OCI-M1 (cell line): ENCODE results near the gene NCOA5.

Source experiments
- DNase-seq: peaks from one replicate; lab custom pipeline; 2025; lab: John Stamatoyannopoulos, UW

NCOA5 gene

DNA sequence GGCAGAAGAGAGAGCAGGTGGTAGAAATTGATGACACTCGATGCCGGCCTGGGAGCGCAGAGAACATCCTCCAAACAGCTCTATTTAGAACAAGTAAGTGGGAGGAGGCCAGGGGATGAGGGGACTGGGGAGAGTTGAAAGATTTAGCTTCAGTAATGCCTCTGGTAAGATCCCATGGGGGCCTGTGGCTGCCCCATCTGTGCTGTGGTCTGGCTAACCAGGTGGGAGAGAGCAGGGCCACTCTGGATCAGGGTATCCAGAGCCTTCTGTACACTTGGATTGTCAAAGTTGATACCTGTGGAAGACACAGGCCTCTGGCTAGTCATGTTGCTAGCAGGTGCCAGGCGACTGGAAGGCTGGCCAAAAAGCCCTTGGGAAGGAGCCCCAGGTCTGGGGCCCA is 27.6 kb downstream of the NCOA5 start:
- no peak for DNase-seq

DNA sequence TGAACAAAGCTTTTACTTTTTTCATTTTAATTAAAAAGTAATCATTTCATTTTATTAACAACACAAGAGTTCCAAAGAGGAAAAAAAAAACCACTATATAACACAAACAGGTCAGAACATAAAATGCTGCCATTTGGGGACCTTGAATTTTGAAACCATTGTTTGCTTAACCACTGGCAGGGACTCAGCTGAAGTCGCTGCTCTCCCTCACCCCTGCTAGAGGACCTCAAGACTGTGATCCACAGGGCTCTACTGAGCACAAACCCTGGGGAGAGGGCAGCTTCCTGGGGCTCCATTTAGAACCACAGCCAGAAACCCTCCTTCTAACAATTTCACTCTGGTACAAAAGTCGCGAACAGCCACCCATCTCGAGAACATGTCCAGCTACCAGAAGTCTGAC is 28.8 kb downstream of the NCOA5 start:
- no peak for DNase-seq

- peak; percentile 55 for DNase-seq
Observed at GRCh38 chr20:46060301-46060881, 29.4 kb downstream of the NCOA5 start.

DNA sequence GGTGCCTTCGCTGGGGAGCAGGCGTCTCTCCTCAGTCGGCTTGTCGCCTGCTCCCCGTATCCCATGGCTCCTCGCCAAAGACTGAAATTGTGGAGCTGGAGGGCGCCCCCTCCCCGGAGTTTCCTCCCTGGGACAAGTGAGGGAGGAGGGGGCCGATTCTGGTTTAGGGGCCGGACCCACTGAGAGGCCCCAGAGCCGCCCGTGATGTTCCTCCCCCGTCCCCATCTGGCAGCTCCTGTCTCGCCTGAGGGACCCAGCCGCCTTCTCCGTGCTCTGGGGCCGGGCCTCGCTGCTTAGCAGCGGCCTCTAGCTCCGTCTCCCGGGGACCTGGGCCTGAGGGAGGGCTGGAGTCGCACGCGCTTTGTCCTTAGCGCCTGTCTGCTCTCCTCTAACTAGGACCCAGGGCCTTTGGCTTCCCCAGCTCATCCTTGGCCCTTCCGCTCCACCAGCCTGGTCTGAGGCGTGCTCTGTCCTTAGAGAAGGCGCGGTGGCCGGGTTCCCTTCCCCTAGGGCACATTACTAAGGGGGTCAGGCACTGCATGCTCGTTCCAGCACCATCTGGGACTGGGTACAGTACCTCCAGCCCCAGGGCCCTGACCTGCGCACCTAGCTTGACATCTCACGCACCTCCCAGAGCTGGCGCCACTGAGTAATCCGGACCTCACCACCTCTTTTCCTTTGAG is 31.0 kb downstream of the NCOA5 start:
- DNase-seq, result no peak

GRCh38 chr20:46057856-46058598 is 31.7 kb downstream of the NCOA5 start:
- no peak for DNase-seq

DNA sequence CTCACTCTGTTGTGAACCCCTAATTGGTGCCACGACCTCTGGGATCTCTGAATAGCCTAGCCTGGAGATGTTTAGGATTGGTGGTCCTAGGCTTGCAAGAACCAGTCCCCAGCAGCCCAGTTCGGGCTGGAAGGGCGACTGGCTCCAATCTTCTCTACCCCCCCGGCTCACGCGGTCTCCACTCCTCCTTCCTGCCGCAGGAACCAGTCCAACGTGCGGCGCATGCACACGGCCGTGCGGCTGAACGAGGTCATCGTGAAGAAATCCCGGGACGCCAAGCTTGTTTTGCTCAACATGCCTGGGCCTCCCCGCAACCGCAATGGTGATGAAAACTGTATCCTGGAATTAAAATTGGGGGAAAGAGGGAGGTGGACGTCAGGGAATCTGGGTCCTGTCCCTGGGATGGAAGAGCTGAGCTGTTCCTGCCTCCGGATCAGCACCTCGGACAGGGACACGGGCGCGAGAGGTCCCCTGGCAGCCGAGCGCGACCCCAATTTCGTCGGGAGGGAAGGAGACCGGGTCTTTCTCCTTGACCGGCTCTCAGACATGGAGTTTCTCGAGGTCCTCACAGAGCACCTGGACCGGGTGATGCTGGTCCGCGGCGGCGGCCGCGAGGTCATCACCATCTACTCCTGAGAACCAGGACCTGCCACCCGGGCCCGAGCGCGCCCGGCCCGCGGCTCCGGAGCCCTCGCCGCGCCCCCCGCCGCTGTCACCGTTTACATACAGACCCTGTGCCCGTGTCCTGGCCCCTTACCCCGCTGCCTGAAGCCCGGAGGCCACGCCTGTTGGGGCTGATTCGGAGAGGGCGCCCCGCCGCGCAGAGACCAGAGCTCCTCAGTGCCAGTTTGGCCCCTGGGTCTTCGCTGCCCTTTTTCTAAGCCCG is 32.5 kb downstream of the NCOA5 start:
- no peak for DNase-seq

GRCh38 chr20:46056027-46056833 is 33.5 kb downstream of the NCOA5 start:
- no peak for DNase-seq

- DNase-seq, result no peak
Observed at GRCh38 chr20:46055269-46055668, 34.5 kb downstream of the NCOA5 start.

GRCh38 chr20:46054606-46055005 is 35.2 kb downstream of the NCOA5 start:
- DNase-seq, result no peak

DNA sequence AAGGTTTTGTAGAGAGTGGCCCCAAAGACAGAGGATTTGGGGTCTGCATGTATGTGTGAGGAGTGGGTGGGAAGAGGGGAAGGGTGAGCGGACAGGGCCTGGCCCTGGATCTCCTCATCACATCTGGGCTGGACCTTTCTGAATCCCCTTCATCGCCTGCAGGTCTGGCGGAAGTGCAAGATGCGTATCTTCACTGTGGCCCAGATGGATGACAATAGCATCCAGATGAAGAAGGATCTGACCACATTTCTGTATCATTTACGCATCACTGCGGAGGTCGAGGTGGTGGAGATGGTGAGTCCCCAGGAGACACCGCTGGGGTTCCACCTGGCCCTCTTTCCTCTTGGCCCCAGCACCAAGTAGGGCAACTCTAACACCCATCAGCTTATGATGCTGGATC is 36.3 kb downstream of the NCOA5 start:
- DNase-seq, result no peak

DNA sequence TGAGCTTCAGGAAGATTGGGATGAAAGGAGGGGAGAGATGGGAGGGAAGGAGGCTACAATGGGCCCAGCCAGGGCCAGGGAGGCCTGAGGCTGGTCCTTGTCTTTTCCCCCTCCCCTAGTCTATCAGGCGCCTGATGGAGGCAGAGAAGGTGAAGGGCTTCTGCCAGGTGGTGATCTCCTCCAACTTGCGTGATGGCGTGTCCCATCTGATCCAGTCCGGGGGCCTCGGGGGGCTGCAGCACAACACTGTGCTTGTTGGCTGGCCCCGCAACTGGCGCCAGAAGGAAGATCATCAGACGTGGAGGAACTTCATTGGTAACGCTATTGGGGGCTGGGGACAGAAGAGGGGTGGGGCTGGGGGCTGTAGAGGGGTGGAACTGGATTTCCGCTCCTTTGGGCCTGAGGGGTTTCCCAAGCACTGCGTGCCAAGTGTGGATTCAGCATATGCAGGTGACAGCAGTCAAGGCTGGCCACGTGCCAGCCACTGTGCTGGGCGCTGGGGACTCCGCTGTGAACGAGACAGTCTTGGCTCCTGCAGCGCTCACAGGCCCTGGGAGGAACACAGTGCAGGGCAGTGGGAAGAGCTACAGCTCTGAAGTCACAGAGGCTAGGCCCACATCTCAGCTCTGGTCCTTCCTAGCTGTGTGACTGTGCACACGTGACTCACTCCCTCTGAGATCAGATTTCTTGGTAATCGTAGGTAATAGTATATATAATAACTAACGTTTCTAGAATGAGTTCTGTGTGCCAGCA is 38.0 kb downstream of the NCOA5 start:
- DNase-seq, result no peak

DNA sequence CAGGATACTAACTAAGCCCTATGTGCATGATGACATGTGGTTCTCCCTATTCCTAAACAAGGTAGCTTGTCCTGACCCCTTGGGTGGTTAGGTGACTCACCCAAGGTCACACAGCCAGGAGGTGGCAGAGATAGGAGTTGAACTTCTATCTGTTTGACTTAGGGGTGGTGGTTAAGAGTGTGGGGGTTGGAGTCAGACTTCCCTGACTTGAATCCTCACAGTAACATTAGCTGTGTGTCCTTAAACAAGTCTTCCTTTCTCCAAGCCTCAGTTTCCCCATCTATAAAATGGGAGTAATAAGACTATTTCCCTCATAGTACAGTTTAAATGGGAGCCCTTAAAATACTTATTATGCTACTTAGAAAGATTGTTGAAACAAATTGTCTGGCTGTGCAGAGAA is 38.9 kb downstream of the NCOA5 start:
- no peak for DNase-seq

DNA sequence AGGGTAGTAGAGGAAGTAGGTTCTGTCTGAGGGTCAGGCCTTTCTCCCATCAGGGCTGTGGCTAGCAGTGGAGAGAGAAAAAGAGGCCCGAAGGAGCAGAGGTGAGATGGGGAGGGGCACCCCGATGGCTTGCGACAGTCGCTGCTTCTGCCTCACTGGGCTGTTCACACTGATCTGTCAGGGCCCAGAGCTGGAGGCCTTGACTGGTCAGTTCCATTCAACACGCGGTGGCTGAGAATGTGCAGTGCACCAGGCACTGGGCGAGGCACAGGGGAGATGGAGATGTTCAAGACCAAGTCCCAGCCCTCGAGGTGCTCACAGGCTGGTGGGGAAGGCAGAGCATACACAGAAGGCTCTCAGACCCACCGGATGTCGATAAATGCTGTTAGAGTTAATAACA is 39.3 kb downstream of the NCOA5 start:
- no peak for DNase-seq

DNA sequence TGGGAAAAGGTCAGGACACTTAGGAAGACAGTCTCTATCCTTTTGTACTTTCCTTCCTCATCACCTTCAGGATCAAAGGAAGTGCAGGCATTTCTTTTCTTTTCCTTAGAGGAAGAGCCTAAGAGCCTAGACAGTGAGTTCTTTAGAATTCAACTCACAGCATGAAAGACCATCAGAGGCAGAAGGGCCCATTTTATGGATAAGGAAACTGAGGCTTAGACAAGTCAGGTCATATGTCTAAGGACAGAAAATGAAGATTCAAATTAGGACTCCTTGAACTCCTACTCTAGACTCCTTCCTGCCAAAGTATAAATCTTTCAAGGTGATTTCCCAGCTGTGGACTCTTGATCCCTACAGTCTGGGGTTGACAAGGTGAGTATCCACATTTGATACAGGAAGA is 39.9 kb downstream of the NCOA5 start:
- DNase-seq, result no peak

DNA sequence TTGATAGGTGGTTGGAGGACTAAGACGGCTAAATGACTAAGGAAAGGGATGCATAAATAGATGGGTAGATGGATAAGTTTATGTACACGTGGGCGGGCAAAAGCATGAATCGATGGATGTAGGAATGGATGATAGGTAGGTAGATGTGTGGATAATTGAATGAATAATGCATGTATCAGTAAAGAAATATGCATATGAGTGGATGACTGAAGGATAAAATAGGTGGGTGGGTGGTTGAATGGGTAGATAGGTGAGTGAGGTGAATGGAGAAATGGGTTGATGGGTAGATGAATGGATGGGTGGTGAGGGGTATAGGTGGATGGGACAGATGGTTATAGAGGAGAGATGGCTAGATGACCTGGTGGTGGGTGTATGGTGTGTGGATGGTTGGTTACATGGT is 40.6 kb downstream of the NCOA5 start:
- DNase-seq, result no peak

GRCh38 chr20:46047821-46048220 is 41.9 kb downstream of the NCOA5 start:
- DNase-seq, result no peak

- no peak for DNase-seq
Observed at GRCh38 chr20:46046588-46047310, 43.0 kb downstream of the NCOA5 start.

DNA sequence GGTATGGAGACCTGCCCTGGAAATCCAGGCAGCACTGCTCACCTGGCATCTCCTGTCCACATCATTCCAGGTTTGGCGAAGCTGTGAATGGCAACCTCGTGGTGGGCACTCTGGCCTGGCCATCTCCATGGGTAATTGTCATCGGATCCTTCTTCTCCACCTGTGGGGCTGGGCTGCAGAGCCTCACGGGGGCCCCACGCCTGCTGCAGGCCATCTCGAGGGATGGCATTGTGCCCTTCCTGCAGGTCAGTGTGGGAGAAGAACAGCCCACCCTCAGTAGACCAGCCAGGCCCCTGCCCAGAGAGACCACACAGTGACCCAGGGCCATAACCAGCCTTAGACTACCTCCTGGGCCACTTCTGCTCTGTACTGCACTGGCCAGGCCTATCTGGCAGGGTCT is 44.9 kb downstream of the NCOA5 start:
- no peak for DNase-seq

GRCh38 chr20:46043556-46043955 is 46.2 kb downstream of the NCOA5 start:
- DNase-seq, result no peak

DNA sequence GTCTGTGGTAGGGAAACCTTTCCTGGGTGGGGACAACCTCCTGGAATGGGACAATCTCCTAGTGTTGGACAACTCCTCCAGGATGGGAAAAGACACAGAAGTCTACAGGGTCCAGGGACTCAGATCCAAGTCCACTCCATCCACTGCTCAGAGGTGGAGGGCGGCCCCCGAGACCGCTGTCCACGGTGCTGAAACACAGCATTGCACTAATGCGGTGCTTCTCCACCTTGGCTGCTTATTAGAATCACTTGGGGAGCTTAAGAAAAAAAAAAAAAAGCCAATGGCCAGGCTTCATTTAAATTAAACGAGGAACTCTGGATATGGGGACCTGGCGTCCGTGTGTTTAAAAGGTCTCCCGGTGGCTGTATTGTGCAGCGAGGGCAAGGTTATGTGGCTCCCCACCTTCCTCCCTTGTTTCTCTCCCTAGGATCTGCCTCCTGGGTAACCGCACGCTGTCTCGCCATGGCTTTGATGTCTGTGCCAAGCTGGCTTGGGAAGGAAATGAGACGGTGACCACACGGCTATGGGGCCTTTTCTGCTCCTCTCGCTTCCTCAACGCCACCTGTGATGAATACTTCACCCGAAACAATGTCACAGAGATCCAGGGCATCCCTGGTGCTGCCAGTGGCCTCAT is 48.7 kb downstream of the NCOA5 start:
- peak; percentile 57 for DNase-seq
